Mucosa of stomach (tissue), 1 donor: ENCODE measurements around the gene ZNF185.

Source experiments
- H3K27me3 ChIP-seq: one replicate; pipeline ENCODE4 v1.7.0; 2013; ENCODE audit warnings: mild to moderate bottlenecking, low read length; ENCODE audit not compliant: control insufficient read depth, insufficient read depth
- H3K36me3 ChIP-seq: one replicate; pipeline ENCODE4 v1.7.0; 2013; ENCODE audit warnings: low read length; ENCODE audit not compliant: control insufficient read depth, insufficient read depth
- H3K4me1 ChIP-seq: one replicate; pipeline ENCODE4 v1.7.0; 2013; ENCODE audit warnings: mild to moderate bottlenecking, low read length; ENCODE audit not compliant: control insufficient read depth, insufficient read depth
- H3K4me3 ChIP-seq: one replicate; pipeline ENCODE4 v1.7.0; 2013; ENCODE audit warnings: low read length
- H3K9ac ChIP-seq: one replicate; pipeline ENCODE4 v1.7.0; 2013; ENCODE audit warnings: mild to moderate bottlenecking, low read length, moderate library complexity
- H3K9me3 ChIP-seq: one replicate; pipeline ENCODE4 v1.7.0; 2013; ENCODE audit warnings: mild to moderate bottlenecking, low read length, moderate library complexity; ENCODE audit not compliant: control insufficient read depth
- donor health status: Pancreatic carcinoma.

Gene ZNF185

GRCh38 chrX:152945021-152945979 lies 47.4 kb downstream of the ZNF185 start:
- Histone ChIP-seq H3K27me3 (no peaks in the 10 kb centered on the region), H3K9me3 (no peaks in the 10 kb centered on the region), H3K36me3 (no peaks in the 10 kb centered on the region), H3K4me3 (no peak overlapping the region), H3K9ac (no peak overlapping the region), H3K4me1 (peaks cover 11% of the 10 kb centered on the region)

DNA sequence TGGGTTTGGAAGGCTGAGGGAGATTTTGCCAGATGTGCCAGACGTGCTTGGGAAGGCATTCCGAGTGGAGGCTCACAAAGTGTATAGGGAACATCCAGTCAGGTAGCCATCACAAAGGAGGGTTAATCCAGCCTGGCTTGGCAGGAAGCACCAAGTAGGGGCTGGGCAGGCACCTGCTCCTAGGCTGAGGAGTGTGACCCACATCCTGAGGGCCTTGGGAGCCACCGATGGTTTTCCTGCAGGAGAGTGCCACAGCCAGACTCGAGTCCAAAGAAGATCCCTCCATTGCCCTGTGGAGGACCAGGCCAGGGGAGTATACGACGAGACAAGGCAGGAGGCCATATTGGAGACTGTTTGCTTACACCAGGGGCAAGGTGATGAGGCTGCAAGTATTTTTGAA lies 48.8 kb downstream of the ZNF185 start:
- Histone ChIP-seq H3K4me3 (no peak overlapping the region), H3K36me3 (no peaks in the 10 kb centered on the region), H3K9me3 (no peaks in the 10 kb centered on the region), H3K9ac (no peak overlapping the region), H3K4me1 (peaks cover 4% of the 10 kb centered on the region), H3K27me3 (no peaks in the 10 kb centered on the region)
